Fibroblast of skin of back (primary cell): ENCODE data around the gene VCAM1.

Experiments
- DNase-seq: peaks from one replicate; pipeline ENCODE4 v3.0.0-alpha.2; 2013

VCAM1 gene

GRCh38 chr1:100722221-100722620, 2.7 kb downstream of the VCAM1 start:
- DNase-seq, result peak; percentile 60

GRCh38 chr1:100724281-100724680, 4.7 kb downstream of the VCAM1 start:
- DNase-seq, result no peak

GRCh38 chr1:100730130-100730529, 10.6 kb downstream of the VCAM1 start:
- peak; percentile 74 for DNase-seq

- no peak for DNase-seq
Measured at GRCh38 chr1:100731309-100731708, 11.8 kb downstream of the VCAM1 start.

- DNase-seq, result no peak
Measured at GRCh38 chr1:100731758-100732157, 12.2 kb downstream of the VCAM1 start.

GRCh38 chr1:100734676-100735075, 15.1 kb downstream of the VCAM1 start:
- DNase-seq, result peak; percentile 82

GRCh38 chr1:100735244-100735643, 15.7 kb downstream of the VCAM1 start:
- no peak for DNase-seq

- no peak for DNase-seq
Measured at GRCh38 chr1:100736324-100736723, 16.8 kb downstream of the VCAM1 start.

- peak; percentile 54 for DNase-seq
Measured at GRCh38 chr1:100736746-100737145, 17.2 kb downstream of the VCAM1 start.

GRCh38 chr1:100746542-100746932, 27.0 kb downstream of the VCAM1 start:
- no peak for DNase-seq

GRCh38 chr1:100747771-100748170, 28.2 kb downstream of the VCAM1 start:
- DNase-seq, result no peak

GRCh38 chr1:100750005-100750885, 30.7 kb downstream of the VCAM1 start:
- DNase-seq, result no peak

- no peak for DNase-seq
Measured at GRCh38 chr1:100752791-100753190, 33.2 kb downstream of the VCAM1 start.

- no peak for DNase-seq
Measured at GRCh38 chr1:100757946-100758345, 38.4 kb downstream of the VCAM1 start.

GRCh38 chr1:100759188-100759587, 39.6 kb downstream of the VCAM1 start:
- DNase-seq, result no peak

- DNase-seq, result no peak
Measured at GRCh38 chr1:100760511-100760910, 41.0 kb downstream of the VCAM1 start.

GRCh38 chr1:100762461-100762860, 42.9 kb downstream of the VCAM1 start:
- no peak for DNase-seq

- peak; percentile 23 for DNase-seq
Measured at GRCh38 chr1:100767176-100767890, 47.8 kb downstream of the VCAM1 start.

GRCh38 chr1:100769323-100769722, 49.8 kb downstream of the VCAM1 start:
- no peak for DNase-seq

- DNase-seq, result peak; percentile 27
Measured at GRCh38 chr1:100769906-100770646, 50.5 kb downstream of the VCAM1 start.

GRCh38 chr1:100773444-100773843, 53.9 kb downstream of the VCAM1 start:
- no peak for DNase-seq

GRCh38 chr1:100774370-100774769, 54.8 kb downstream of the VCAM1 start:
- DNase-seq, result no peak

GRCh38 chr1:100775483-100775882, 55.9 kb downstream of the VCAM1 start:
- no peak for DNase-seq
